Uterus (tissue), 2 donors: ENCODE results near the gene RNF123.
"Not testable (repeated sequence)": the region's sequence is repeated elsewhere in the genome, so short reads cannot be mapped to it uniquely, and the experiment has no call there.

Source experiments
- CTCF ChIP-seq, 4 experiments: fragments of 200-600 bp in 2 of 4; fragments of 450-650 bp in 2 of 4; sonication (generic) in 2 of 4; IDR thresholded peaks; one replicate each; pipeline ENCODE4 v1.5.1; 2016 to 2019; ENCODE audit warnings: antibody characterized with exemption in 4 of 4, mild to moderate bottlenecking in 2 of 4, moderate library complexity in 1 of 4
- POLR2A ChIP-seq, 2 donors: fragments of 450-650 bp; IDR thresholded peaks; one replicate each; pipeline ENCODE4 v1.6.1; 2016; ENCODE audit warnings: antibody characterized with exemption in 2 of 2, mild to moderate bottlenecking in 1 of 2, moderate library complexity in 1 of 2

DNA sequence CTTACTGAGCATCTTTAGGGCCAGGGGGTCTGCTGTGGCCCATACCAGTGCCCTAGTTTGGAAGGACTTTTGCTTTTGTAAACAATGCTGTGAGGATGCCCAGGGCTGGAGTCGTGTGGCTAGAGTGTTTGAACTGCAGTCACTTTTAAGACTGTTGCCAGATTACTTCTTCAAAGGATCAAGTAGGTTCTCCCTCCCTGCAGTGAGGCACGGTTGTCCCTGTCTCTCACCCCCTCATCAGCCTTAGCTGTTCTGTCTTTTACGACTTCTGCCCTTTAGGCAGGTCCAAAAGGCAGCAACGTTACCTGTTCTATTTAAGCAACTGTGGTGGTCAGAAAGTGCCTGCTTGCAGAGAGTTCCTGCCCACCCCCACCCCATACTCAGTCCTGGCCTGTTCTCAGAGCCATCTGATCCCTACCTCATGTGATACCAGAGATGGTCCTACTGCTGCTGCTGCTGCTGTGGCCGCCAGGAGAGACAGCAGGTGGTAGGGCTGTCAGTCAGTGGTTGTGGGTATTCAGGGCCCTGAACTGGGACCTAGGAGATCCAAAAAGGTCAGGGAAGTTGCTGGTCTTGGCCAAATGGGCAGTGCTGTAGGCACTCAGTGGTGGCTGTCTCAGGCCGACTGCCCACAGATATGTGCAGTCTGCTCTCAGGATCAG lies 5.2 kb downstream of the RNF123 start:
- TF ChIP-seq CTCF, POLR2A (IDR thresholded peaks at IDR 0.05): not testable (repeated sequence)
